ENCODE results near the gene STAP2.

DNA sequence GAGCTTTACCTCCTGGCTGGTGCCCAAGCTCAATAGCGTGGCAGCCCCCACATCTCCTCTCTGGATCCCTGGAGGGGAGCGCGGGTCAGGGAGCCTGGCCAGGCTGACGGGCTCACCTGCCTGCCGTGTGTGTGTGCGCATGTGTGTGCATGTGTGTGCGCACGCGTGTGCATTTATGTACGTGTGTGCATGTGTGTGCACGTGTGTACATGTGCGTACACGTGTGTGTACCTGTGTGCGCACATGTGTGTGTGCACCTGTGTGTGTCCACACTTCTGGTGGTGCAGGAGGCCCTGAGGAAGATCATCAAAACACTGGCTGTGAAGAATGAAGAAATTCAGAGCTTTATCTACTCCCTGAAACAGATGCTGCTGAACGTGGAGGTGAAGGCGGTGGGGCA lies 33.0 kb downstream of the STAP2 start:
- TF ChIP-seq POLR2AphosphoS5 (IDR thresholded peaks at IDR 0.05; ENCODE audit: borderline replicate concordance, low read depth, low read length) (no peak), EZH2 (IDR thresholded peaks at IDR 0.05) (no peak)
